AG04450 (cell line): ENCODE results near the gene C10orf105. TPM values are rescaled to one million over a fixed set of nuclear protein-coding genes. Genes with fewer than 3 reads are reported as not detected.

ENCODE experiments used
- CTCF ChIA-PET: fragments of 300-600, 350-600 bp; formaldehyde crosslinking; extraction: SDS; loops from one replicate; lab custom pipeline; 2022; ENCODE audit warnings: antibody characterized with exemption, inconsistent platforms; lab: Charles Lee
- POLR2A ChIA-PET: fragments of 350-600 bp; formaldehyde crosslinking; extraction: SDS; loops from one replicate; lab custom pipeline; 2021; ENCODE audit warnings: antibody characterized with exemption, inconsistent platforms; lab: Yijun Ruan, JAX
- DNase-seq: peaks from one replicate; pipeline ENCODE4 v3.0.0-alpha.2; 2011; ENCODE audit warnings: low read depth, low spot score
- H3K27ac ChIP-seq: one replicate; pipeline ENCODE4 v1.5.1; 2012; ENCODE audit warnings: low read depth, low read length, control low read depth
- H3K27me3 ChIP-seq: one replicate; pipeline ENCODE4 v1.6.0; 2012; ENCODE audit warnings: low read length; ENCODE audit not compliant: control insufficient read depth, insufficient read depth
- H3K4me3 ChIP-seq: 2 replicates; pipeline ENCODE4 v1.5.1; 2011; ENCODE audit warnings: mild to moderate bottlenecking, low read depth, low read length, control low read depth
- H3K9me3 ChIP-seq: 2 replicates; pipeline ENCODE4 v1.5.1; 2012; ENCODE audit warnings: low read length; ENCODE audit not compliant: control insufficient read depth, insufficient read depth
- CTCF ChIP-seq: IDR thresholded peaks from 2 replicates; pipeline ENCODE4 v1.5.1; 2011; ENCODE audit warnings: low read depth, low read length, control low read depth, inconsistent platforms
- polyA plus RNA-seq: library from polyadenylated mRNA; depleted of rRNA; stranded (reverse); fragments of >200 nt; gene quantifications from 2 replicates; pipeline ENCODE4 v1.2.3, GENCODE V29; 2011

Gene C10orf105
- polyA plus RNA-seq, 1 experiment: not detected

- no peak overlapping the region for H3K27ac ChIP-seq
- peaks cover 49% of the 10 kb centered on the region for H3K27me3 ChIP-seq
- ChIA-PET CTCF (interaction anchor here (2.8 kb wide), 1 partner anchor 13 kb away, joined by 12 read pairs; no protein-coding TSS in a partner anchor), POLR2A (no interaction called here)
- H3K4me3 ChIP-seq: no peak overlapping the region
- DNase-seq: no peak
- H3K9me3 ChIP-seq: peaks cover 4% of the 10 kb centered on the region
- TF ChIP-seq CTCF: no peak
These were observed 36.3 kb downstream of the C10orf105 start for GRCh38 chr10:71683301-71683700.

GRCh38 chr10:71681977-71682376 lies 37.6 kb downstream of the C10orf105 start:
- H3K27me3 ChIP-seq: peaks cover 56% of the 10 kb centered on the region
- no peak overlapping the region for H3K27ac ChIP-seq
- no peaks in the 10 kb centered on the region for H3K9me3 ChIP-seq
- DNase-seq: no peak
- ChIA-PET CTCF (interaction anchor here (2.8 kb wide), 1 partner anchor 15 kb away, joined by 12 read pairs; no protein-coding TSS in a partner anchor), POLR2A (no interaction called here)
- no peak for TF ChIP-seq CTCF
- H3K4me3 ChIP-seq: no peak overlapping the region

GRCh38 chr10:71679425-71679824 lies 40.2 kb downstream of the C10orf105 start:
- DNase-seq: no peak
- no peaks in the 10 kb centered on the region for H3K9me3 ChIP-seq
- no peak for TF ChIP-seq CTCF
- H3K4me3 ChIP-seq: no peak overlapping the region
- ChIA-PET CTCF (no interaction called here), POLR2A (no interaction called here)
- no peak overlapping the region for H3K27ac ChIP-seq
- peaks cover 60% of the 10 kb centered on the region for H3K27me3 ChIP-seq

- ChIA-PET POLR2A (no interaction called here), CTCF (no interaction called here)
- peaks cover 53% of the 10 kb centered on the region for H3K27me3 ChIP-seq
- no peak for TF ChIP-seq CTCF
- no peak overlapping the region for H3K4me3 ChIP-seq
- H3K27ac ChIP-seq: no peak overlapping the region
- no peak for DNase-seq
- H3K9me3 ChIP-seq: no peaks in the 10 kb centered on the region
These were observed 41.3 kb downstream of the C10orf105 start for GRCh38 chr10:71678057-71678805.

- no peak for DNase-seq
- TF ChIP-seq CTCF: no peak
- H3K9me3 ChIP-seq: no peaks in the 10 kb centered on the region; the same call in 1 of the 2 replicates
- H3K27me3 ChIP-seq: peaks cover 44% of the 10 kb centered on the region
- ChIA-PET CTCF (no interaction called here), POLR2A (no interaction called here)
- no peak overlapping the region for H3K27ac ChIP-seq
- H3K4me3 ChIP-seq: no peak overlapping the region
These were observed 42.3 kb downstream of the C10orf105 start for GRCh38 chr10:71677261-71677660.
